ENCODE measurements around the gene ACOXL.

Gene ACOXL

DNA sequence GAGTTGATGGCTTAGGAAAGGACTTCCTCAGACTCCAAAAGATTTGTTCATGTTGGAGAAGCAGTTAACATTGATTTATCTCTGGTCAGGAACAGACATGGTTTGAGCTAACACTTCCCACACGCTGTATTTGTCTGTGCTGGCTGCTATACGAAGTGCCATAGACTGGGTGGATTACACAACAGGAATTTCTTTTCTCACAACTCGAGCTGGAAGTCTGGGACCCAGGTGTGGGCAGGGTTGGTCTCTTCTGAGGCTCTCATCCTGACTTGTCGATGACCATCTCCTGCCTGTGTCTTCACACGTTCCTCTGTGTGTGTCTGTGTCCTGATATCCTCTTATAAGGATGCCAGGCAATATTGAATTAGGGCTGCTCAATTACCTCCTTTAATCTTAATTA is 224.9 kb downstream of the ACOXL start (continued):
- TF ChIP-seq ZNF398 (tag by site-specific recombination; IDR thresholded peaks at IDR 0.05) (no peak), ZNF621 (tag by site-specific recombination; IDR thresholded peaks at IDR 0.05) (no peak), ZNF629 (tag by site-specific recombination; IDR thresholded peaks at IDR 0.05) (no peak), ZNF292 (tag by site-specific recombination; IDR thresholded peaks at IDR 0.05; ENCODE audit: borderline replicate concordance, low read depth) (no peak), ZNF521 (tag by site-specific recombination; IDR thresholded peaks at IDR 0.05) (no peak), TRIM28 (IDR thresholded peaks at IDR 0.05; ENCODE audit: borderline replicate concordance, low read length) (no peak), WT1 (tag by site-specific recombination; IDR thresholded peaks at IDR 0.05) (no peak)

DNA sequence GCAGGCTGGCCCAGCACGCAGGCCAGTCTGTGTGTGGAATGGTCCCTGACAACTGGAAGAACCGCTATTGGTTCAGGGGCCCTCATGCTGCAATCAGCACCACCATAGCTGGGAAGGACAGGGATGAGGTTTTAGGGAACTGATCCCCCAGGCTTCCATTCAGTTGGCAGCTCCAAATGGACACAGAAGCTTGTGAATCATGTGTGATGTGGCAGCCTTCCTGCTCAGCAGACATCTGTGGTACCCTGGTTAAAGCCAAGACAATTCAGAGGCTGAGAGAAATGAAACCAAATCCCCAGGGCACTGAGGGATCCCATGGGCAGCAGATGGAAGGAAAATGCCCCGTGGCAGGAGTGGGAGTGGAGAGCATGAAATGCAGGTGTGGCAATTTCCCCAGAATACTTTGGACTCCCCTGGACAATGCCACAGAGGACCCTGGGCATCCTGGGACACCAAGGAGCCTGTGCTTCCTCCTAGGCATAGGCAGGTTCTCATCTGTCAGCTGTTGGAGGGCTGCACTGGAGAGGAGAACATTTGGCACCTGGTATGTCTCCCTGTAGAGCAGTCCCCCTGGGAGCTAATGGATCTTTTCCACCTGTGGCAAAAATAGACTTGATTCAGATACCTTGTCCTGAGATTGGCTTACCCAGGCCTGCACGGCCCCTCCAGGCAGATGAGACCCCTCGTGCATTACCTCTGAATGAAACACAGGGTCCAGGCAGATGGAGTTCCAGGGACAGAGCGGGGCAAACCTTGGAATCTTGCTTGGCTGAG is 226.2 kb downstream of the ACOXL start:
- POLR2A ChIA-PET = no interaction called here
- Histone ChIP-seq H3K36me3 (ENCODE audit: control insufficient read depth in 2 of 2, insufficient read depth in 1 of 2, low read length in 2 of 2) (no peaks in the 10 kb centered on the region), H3K27ac (ENCODE audit: extremely low read depth, low read depth, low read length) (no peak overlapping the region), H3K9me3 (ENCODE audit: control insufficient read depth, insufficient read depth, low read depth, low read length) (no peaks in the 10 kb centered on the region), H3K4me1 (ENCODE audit: control insufficient read depth, insufficient read depth, low read length) (no peaks in the 10 kb centered on the region), H3K4me3 (ENCODE audit: low read depth, low read length) (no peak overlapping the region)
- CTCF ChIA-PET = no interaction called here
- TF ChIP-seq, protein P1, sequence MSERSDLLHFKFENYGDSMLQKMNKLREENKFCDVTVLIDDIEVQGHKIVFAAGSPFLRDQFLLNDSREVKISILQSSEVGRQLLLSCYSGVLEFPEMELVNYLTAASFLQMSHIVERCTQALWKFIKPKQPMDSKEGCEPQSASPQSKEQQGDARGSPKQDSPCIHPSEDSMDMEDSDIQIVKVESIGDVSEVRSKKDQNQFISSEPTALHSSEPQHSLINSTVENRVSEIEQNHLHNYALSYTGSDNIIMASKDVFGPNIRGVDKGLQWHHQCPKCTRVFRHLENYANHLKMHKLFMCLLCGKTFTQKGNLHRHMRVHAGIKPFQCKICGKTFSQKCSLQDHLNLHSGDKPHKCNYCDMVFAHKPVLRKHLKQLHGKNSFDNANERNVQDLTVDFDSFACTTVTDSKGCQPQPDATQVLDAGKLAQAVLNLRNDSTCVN (tag by site-specific recombination; optimal IDR thresholded peaks at IDR 0.05) = no peak
- TF ChIP-seq ZNF266 (tag by site-specific recombination; IDR thresholded peaks at IDR 0.05; ENCODE audit: low read depth) = no peak
- TF ChIP-seq PRDM6 (tag by site-specific recombination; IDR thresholded peaks at IDR 0.05) = no peak
- TF ChIP-seq ZNF521 (tag by site-specific recombination; IDR thresholded peaks at IDR 0.05) = no peak

GRCh38 chr2:110959198-110959597 is 226.8 kb downstream of the ACOXL start:
- no peaks in the 10 kb centered on the region for H3K9me3 ChIP-seq (ENCODE audit: control insufficient read depth, insufficient read depth, low read depth, low read length)
- no peaks in the 10 kb centered on the region for H3K4me1 ChIP-seq (ENCODE audit: control insufficient read depth, insufficient read depth, low read length)
- no peak overlapping the region for H3K4me3 ChIP-seq (ENCODE audit: low read depth, low read length)
- ChIA-PET CTCF (no interaction called here), POLR2A (no interaction called here)
- no peaks in the 10 kb centered on the region for H3K36me3 ChIP-seq (ENCODE audit: control insufficient read depth in 2 of 2, insufficient read depth in 1 of 2, low read length in 2 of 2)
- no peak overlapping the region for H3K27ac ChIP-seq (ENCODE audit: extremely low read depth, low read depth, low read length)
- TF ChIP-seq, protein P1 (tag by site-specific recombination; optimal IDR thresholded peaks at IDR 0.05) = no peak
- TF ChIP-seq ZBTB1 (tag by site-specific recombination; IDR thresholded peaks at IDR 0.05) (no peak), ZNF600 (tag by site-specific recombination; IDR thresholded peaks at IDR 0.05) (no peak), ZNF2 (tag by site-specific recombination; IDR thresholded peaks at IDR 0.05) (no peak), KLF8 (tag by site-specific recombination; IDR thresholded peaks at IDR 0.05) (no peak), ZNF140 (tag by site-specific recombination; IDR thresholded peaks at IDR 0.05) (no peak), ZBTB11 (tag by site-specific recombination; conservative IDR thresholded peaks at IDR 0.05; ENCODE audit: low read depth) (no peak), ZNF747 (tag by site-specific recombination; IDR thresholded peaks at IDR 0.05) (no peak)
- TF ChIP-seq, protein P2, sequence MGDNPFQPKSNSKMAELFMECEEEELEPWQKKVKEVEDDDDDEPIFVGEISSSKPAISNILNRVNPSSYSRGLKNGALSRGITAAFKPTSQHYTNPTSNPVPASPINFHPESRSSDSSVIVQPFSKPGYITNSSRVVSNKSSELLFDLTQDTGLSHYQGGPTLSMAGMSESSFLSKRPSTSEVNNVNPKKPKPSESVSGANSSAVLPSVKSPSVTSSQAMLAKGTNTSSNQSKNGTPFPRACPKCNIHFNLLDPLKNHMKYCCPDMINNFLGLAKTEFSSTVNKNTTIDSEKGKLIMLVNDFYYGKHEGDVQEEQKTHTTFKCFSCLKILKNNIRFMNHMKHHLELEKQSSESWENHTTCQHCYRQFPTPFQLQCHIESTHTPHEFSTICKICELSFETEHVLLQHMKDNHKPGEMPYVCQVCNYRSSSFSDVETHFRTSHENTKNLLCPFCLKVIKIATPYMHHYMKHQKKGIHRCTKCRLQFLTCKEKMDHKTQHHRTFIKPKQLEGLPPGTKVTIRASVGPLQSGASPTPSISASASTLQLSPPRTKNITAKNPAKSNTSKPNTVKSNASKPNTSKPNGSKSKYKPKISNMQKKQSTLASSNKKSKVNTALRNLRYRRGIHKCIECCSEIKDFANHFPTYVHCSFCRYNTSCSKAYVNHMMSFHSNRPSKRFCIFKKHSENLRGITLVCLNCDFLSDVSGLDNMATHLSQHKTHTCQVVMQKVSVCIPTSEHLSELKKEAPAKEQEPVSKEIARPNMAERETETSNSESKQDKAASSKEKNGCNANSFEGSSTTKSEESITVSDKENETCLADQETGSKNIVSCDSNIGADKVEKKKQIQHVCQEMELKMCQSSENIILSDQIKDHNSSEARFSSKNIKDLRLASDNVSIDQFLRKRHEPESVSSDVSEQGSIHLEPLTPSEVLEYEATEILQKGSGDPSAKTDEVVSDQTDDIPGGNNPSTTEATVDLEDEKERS (tag by site-specific recombination; IDR thresholded peaks at IDR 0.05) = no peak

Measured in HEK293 (cell line).